ENCODE results near the gene PHF20. TPM values are rescaled to one million over a fixed set of nuclear protein-coding genes. Genes with fewer than 3 reads are reported as not detected.

The PHF20 gene
- total RNA-seq, 1 donor from 2014 or later: 35.9 TPM

GRCh38 chr20:35963878-35964277 is 192.1 kb downstream of the PHF20 start:
- Histone ChIP-seq H3K9me3 (replicated peaks) (no peaks in the 10 kb centered on the region), H3K27ac (replicated peaks) (no peak overlapping the region), H3K27me3 (ENCODE audit: low read depth) (no peaks in the 10 kb centered on the region), H3K4me1 (peaks cover under 1% of the 10 kb centered on the region), H3K4me3 (no peak overlapping the region), H3K36me3 (no peaks in the 10 kb centered on the region)
- TF ChIP-seq, protein P1, sequence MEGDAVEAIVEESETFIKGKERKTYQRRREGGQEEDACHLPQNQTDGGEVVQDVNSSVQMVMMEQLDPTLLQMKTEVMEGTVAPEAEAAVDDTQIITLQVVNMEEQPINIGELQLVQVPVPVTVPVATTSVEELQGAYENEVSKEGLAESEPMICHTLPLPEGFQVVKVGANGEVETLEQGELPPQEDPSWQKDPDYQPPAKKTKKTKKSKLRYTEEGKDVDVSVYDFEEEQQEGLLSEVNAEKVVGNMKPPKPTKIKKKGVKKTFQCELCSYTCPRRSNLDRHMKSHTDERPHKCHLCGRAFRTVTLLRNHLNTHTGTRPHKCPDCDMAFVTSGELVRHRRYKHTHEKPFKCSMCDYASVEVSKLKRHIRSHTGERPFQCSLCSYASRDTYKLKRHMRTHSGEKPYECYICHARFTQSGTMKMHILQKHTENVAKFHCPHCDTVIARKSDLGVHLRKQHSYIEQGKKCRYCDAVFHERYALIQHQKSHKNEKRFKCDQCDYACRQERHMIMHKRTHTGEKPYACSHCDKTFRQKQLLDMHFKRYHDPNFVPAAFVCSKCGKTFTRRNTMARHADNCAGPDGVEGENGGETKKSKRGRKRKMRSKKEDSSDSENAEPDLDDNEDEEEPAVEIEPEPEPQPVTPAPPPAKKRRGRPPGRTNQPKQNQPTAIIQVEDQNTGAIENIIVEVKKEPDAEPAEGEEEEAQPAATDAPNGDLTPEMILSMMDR (IDR thresholded peaks at IDR 0.05; ENCODE audit: borderline replicate concordance): no peak
- intact Hi-C loops (cut with micrococcal nuclease): no loop called here
- DNase-seq: no peak

DNA sequence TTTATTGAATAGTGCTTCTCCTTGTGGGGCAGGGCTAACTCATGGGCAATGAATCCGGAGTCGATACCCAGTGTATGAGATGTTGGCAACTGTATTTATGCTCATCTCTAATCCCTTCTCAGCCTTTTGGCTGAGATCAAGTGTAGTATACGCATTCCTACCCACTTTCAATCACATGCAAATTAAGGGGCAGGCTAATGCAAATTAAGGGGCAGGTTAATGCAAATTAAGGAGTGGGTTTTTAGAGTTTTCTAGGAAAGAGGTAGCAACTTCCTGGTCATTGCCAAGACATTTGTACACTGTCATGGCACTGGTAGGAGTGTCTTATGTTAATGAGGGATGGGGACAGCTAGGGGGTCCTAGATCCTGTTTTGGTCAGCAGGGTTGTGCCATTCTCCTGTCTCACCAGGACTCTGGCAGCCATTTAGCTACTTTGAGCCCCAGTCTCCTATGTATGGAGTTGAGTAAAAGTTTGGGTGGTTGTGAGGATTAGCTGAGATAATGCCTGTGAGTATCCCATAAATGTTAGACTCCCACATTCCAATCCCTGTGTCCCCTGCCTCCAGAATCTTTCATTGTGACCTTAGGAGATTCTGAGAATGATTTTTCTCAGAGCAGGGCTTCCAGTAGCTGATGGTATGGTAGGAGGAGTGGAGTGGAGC is 196.3 kb downstream of the PHF20 start, which contains the start of gene CNBD2:
Gene CNBD2 (plus strand): TSS at position 612 of the 662 bp plus-strand sequence. CDS start 173 bp downstream, outside the sequence.
- DNase-seq: no peak
- intact Hi-C loops (cut with micrococcal nuclease): no loop called here
- TF ChIP-seq, protein P1 (IDR thresholded peaks at IDR 0.05; ENCODE audit: borderline replicate concordance): no peak
- H3K4me1 ChIP-seq: no peaks in the 10 kb centered on the region
- no peak within 1 kb of the TSS for H3K4me3 ChIP-seq
- H3K9me3 ChIP-seq (replicated peaks): no peaks in the 10 kb centered on the region
- H3K27ac ChIP-seq (replicated peaks): no peak within 1 kb of the TSS
- no peaks in the 10 kb centered on the region for H3K36me3 ChIP-seq
- H3K27me3 ChIP-seq (ENCODE audit: low read depth): no peaks in the 10 kb centered on the region

GRCh38 chr20:35968930-35969329 is 197.1 kb downstream of the PHF20 start:
- H3K9me3 ChIP-seq (replicated peaks): no peaks in the 10 kb centered on the region
- intact Hi-C loops (cut with micrococcal nuclease): no loop called here
- no peaks in the 10 kb centered on the region for H3K36me3 ChIP-seq

DNA sequence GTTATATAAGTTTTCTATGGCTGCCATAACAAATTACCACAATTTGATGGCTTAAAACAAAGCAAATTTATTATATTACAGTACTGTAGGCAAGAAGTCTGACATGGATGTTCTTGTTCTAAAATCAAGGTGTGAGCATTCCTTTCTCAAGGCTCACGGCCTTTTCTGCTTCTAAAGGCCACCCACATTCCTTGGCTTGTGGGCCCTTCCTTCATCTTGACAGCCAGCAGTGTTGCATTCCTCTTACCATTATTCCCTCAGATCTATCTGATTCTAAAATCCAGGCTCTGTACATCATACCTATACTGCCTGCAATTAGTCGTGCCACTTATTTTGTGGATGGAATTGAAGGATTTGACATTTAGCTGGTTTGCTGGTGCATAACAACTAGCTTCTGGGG is 200.2 kb downstream of the PHF20 start:
- intact Hi-C loops (cut with micrococcal nuclease): no loop called here
- Histone ChIP-seq H3K4me1 (no peaks in the 10 kb centered on the region), H3K27me3 (ENCODE audit: low read depth) (no peaks in the 10 kb centered on the region), H3K4me3 (no peak overlapping the region), H3K27ac (replicated peaks) (no peak overlapping the region), H3K9me3 (replicated peaks) (no peaks in the 10 kb centered on the region), H3K36me3 (no peaks in the 10 kb centered on the region)
- TF ChIP-seq, protein P1 (IDR thresholded peaks at IDR 0.05; ENCODE audit: borderline replicate concordance): no peak
- no peak for DNase-seq

More at GRCh38 chr20:35968930-35969329, 197.1 kb downstream of the PHF20 start:
- H3K27me3 ChIP-seq (ENCODE audit: low read depth): no peaks in the 10 kb centered on the region
- H3K4me3 ChIP-seq: no peak overlapping the region
- TF ChIP-seq, protein P1 (IDR thresholded peaks at IDR 0.05; ENCODE audit: borderline replicate concordance): no peak
- no peak overlapping the region for H3K27ac ChIP-seq (replicated peaks)
- DNase-seq: no peak
- H3K4me1 ChIP-seq: no peaks in the 10 kb centered on the region

- H3K4me3 ChIP-seq: no peak overlapping the region
- intact Hi-C loops (cut with micrococcal nuclease): no loop called here
These were observed 200.6 kb downstream of the PHF20 start for GRCh38 chr20:35972462-35972861.

More at GRCh38 chr20:35972462-35972861, 200.6 kb downstream of the PHF20 start:
- H3K27ac ChIP-seq (replicated peaks): no peak overlapping the region
- H3K4me1 ChIP-seq: no peaks in the 10 kb centered on the region
- no peaks in the 10 kb centered on the region for H3K9me3 ChIP-seq (replicated peaks)
- DNase-seq: no peak
- TF ChIP-seq, protein P1 (IDR thresholded peaks at IDR 0.05; ENCODE audit: borderline replicate concordance): no peak
- no peaks in the 10 kb centered on the region for H3K36me3 ChIP-seq
- no peaks in the 10 kb centered on the region for H3K27me3 ChIP-seq (ENCODE audit: low read depth)

All from left ventricle myocardium inferior (tissue), 1 donor.